Ovary (tissue), 9 donors: Measurements from ENCODE around the gene IL1R2. TPM values are rescaled to one million over a fixed set of nuclear protein-coding genes. Genes with fewer than 3 reads are reported as not detected.

Experiments
- DNase-seq, 5 donors: peaks; one replicate each; pipeline ENCODE4 v3.0.0-alpha.2; 2019 to 2020
- H3K27ac ChIP-seq, 2 donors: fragments of 200-600 bp; one replicate each; pipeline versions ENCODE4 v1.5.1 to v1.8.0; 2019 to 2022
- H3K27me3 ChIP-seq: fragments of 200-600 bp; one replicate; pipeline ENCODE4 v1.8.0; 2022
- H3K36me3 ChIP-seq: fragments of 200-600 bp; sonication (generic); one replicate; pipeline ENCODE4 v1.5.1; 2019
- H3K4me1 ChIP-seq: one replicate; pipeline ENCODE4 v1.8.1; 2013; ENCODE audit warnings: mild to moderate bottlenecking, moderate library complexity; ENCODE audit not compliant: insufficient read depth
- H3K4me3 ChIP-seq: fragments of 200-600 bp; sonication (generic); one replicate; pipeline ENCODE4 v1.5.1; 2017
- H3K9me3 ChIP-seq, 2 donors: fragments of 200-600 bp in 1 of 2; sonication (generic) in 1 of 2; one replicate each; pipeline versions ENCODE4 v1.5.1 to v1.8.1; 2013 to 2019; ENCODE audit warnings: mild to moderate bottlenecking in 1 of 2, moderate library complexity in 1 of 2
- CTCF ChIP-seq, 3 donors: fragments of 450-650 bp in 2 of 3; fragments of 200-600 bp in 1 of 3; IDR thresholded peaks; one replicate each; pipeline versions ENCODE4 v1.5.1 to v1.8.0; 2016 to 2022; ENCODE audit warnings: antibody characterized with exemption in 3 of 3, mild to moderate bottlenecking in 1 of 3
- EP300 ChIP-seq: sonication (generic); formaldehyde crosslinking; IDR thresholded peaks from one replicate; pipeline ENCODE4 v1.6.1; 2017; ENCODE audit warnings: antibody characterized with exemption
- POLR2A ChIP-seq: fragments of 450-650 bp; IDR thresholded peaks from one replicate; pipeline ENCODE4 v1.6.1; 2017; ENCODE audit warnings: antibody characterized with exemption, mild to moderate bottlenecking, moderate library complexity
- WGBS, 3 donors: extraction: QIAGEN DNeasy Blood & Tissue Kit in 1 of 3; methylation state at CpG; one replicate each; pipeline versions ENCODE4 v1.1.5 to v1.1.7; 2013 to 2017; 5-methylcytosine and 5-hydroxymethylcytosine counted together
- intact Hi-C, 4 donors: fragments of 100-400 bp; cut with DNase I; formaldehyde crosslinking; loops; one replicate each; pipeline versions ENCODE4 v1.11.0 to v1.15.1; 2022 to 2023
- polyA plus RNA-seq, 2 donors: library from polyadenylated mRNA; stranded (reverse); fragments of 200-250 nt in 1 of 2; fragments of 350-450 nt in 1 of 2; fragmentation: Illumina TruSeq in 1 of 2; extraction: RNeasy Lipid Tissue Mini Kit (QIAGEN cat#74804) in 1 of 2; gene quantifications; one replicate each; pipeline ENCODE4 v1.2.3, GENCODE V29; 2013 to 2014
- total RNA-seq, 7 donors: library from RNA; depleted of rRNA in 2 of 7; stranded (reverse); fragments of >200 nt in 2 of 7; fragmentation: NEBNext Ultra II Directional in 3 of 7; extraction: Animal tissue kit (Norgen Biotek cat#: 25700) in 3 of 7; gene quantifications; one replicate each; pipeline versions ENCODE4 v1.1.0 to v1.2.4, GENCODE V29; 2016 to 2023
- donor health status: DM: no; HTN: no; CAD: no; lungs with moderate emphysema.
- donor health status: DM: no; HTN: no; CAD: no.
- donor health status: Bipolar disorder and iron deficiency.
- donor health status: DM: yes; HTN: yes; CAD: no.
- donor health status: DM: no; HTN: no; CAD: no.
- donor health status: DM: yes; HTN: yes; CAD: no.

The IL1R2 gene
- total and polyA plus RNA-seq, 9 donors: 0.15 to 8.7 (median 1.1) TPM

DNA sequence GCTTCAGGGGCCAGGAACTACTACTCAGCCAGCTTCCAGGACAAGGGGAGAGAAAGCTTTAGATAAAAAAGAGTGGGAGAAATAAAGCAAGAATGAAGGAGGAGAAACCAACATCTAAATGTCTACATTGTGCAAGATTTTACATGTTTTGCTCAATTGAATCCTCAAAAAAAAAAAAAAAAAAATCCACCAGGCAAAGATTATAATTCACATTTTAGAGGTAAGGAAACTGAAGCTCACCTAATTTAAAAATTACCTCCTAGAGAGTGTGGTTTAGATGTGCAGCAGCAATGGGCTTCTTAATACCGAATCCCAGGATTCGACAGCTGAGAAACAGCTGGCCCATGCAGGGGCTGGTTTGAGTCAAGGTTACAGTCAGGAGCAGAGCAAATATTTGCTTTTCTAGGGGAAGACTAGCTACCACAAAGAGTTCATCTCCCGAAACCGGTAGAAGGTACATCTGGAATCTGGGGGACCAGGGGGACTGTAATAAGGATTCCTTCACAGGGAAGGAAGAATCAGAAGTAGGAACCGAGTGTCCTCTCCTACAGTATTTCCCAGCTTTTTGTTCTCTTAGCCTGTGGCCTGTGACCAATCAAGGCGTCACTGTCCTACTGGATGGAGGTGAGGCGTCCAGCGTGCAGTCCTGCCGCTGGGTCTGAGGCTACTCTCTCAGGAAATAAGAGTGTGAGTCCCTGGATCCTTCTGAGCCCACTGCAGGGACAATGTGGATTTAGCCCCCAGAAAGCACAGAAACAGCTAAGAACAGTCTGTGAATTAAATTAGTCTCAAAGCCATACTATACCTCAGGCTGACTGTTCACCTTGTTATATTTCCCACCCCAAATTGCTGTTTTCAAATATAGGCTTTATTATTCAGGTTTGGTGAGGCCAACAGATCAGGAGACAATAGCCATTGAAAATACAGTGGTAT lies 42.3 kb downstream of the IL1R2 start:
- 51 to 56% (median 55%) methylated on average over 9 of the region's 9 CpGs for WGBS, 3 donors
- no peaks in the 10 kb centered on the region for H3K36me3 ChIP-seq
- DNase-seq: no peak
- H3K9me3 ChIP-seq: no peaks in the 10 kb centered on the region
- TF ChIP-seq CTCF (IDR thresholded peaks at IDR 0.05) (no peak), POLR2A (no peak), EP300 (no peak)
- peak overlapping the region in 1 of 2 donors; percentile 18 for H3K27ac ChIP-seq
- H3K4me1 ChIP-seq: peaks cover 15% of the 10 kb centered on the region
- no peak overlapping the region for H3K4me3 ChIP-seq
- intact Hi-C loops: no loop called here
- no peaks in the 10 kb centered on the region for H3K27me3 ChIP-seq

- no peaks in the 10 kb centered on the region for H3K36me3 ChIP-seq
- peaks cover 15% of the 10 kb centered on the region for H3K4me1 ChIP-seq
- H3K27me3 ChIP-seq: no peaks in the 10 kb centered on the region
- no peak for TF ChIP-seq EP300
- TF ChIP-seq POLR2A: no peak
- no peak for TF ChIP-seq CTCF (IDR thresholded peaks at IDR 0.05)
- no peaks in the 10 kb centered on the region for H3K9me3 ChIP-seq
- H3K4me3 ChIP-seq: no peak overlapping the region
- 78 to 86% (median 85%) methylated on average over 14 of the region's 14 CpGs for WGBS, 3 donors
- no peak for DNase-seq
- intact Hi-C loops: no loop called here
- H3K27ac ChIP-seq: peak overlapping the region in 1 of 2 donors; percentile 18
These were observed 43.2 kb downstream of the IL1R2 start for GRCh38 chr2:102034683-102035548.

GRCh38 chr2:102037681-102038080 lies 45.9 kb downstream of the IL1R2 start:
- DNase-seq: peak in 1 of 5 donors; percentile 67
- H3K4me1 ChIP-seq: peaks cover 15% of the 10 kb centered on the region
- no peak for TF ChIP-seq EP300
- TF ChIP-seq CTCF (IDR thresholded peaks at IDR 0.05): no peak
- TF ChIP-seq POLR2A: no peak
- H3K4me3 ChIP-seq: no peak overlapping the region
- WGBS, 3 donors: 3 to 7% (median 4%) methylated on average over 8 of the region's 8 CpGs
- no peaks in the 10 kb centered on the region for H3K9me3 ChIP-seq
- peak overlapping the region; percentile 4 to 61 for H3K27ac ChIP-seq
- no peaks in the 10 kb centered on the region for H3K27me3 ChIP-seq
- no peaks in the 10 kb centered on the region for H3K36me3 ChIP-seq
- intact Hi-C loops: no loop called here

DNA sequence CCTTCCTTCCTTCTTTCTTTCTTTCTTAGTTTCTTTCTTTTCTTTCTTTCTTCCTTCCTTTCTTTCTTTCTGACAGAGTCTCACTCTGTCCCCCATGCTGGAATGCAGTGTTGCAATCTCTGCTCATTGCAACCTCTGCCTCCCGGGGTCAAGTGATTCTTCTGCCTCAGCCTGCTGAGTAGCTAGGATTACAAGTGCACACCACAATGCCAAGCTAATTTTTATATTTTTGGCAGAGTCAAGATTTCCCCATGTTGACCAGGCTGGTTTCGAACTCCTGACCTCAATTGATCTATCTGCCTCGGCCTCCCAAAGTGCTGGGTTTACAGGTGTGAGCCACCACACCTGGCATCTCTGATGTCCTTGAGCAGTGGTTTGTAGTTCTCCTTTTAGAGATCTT lies 48.5 kb downstream of the IL1R2 start:
- Histone ChIP-seq H3K9me3 (no peaks in the 10 kb centered on the region), H3K4me3 (no peak overlapping the region), H3K36me3 (no peaks in the 10 kb centered on the region), H3K27me3 (no peaks in the 10 kb centered on the region), H3K27ac (no peak overlapping the region), H3K4me1 (peaks cover 5% of the 10 kb centered on the region)
- intact Hi-C loops: no loop called here
- WGBS, 3 donors: 82 to 96% (median 93%) methylated on average over 3 of the region's 3 CpGs
- TF ChIP-seq EP300 (no peak), CTCF (IDR thresholded peaks at IDR 0.05) (no peak), POLR2A (no peak)
- DNase-seq: no peak
